ENCODE measurements around the gene SMAD7. TPM values are rescaled to one million over a fixed set of nuclear protein-coding genes. Genes with fewer than 3 reads are reported as not detected.

Gene SMAD7
- total RNA-seq, 2 experiments from 2014 or later: 2.9 to 15.1 TPM

- Histone ChIP-seq H3K79me2 (ENCODE audit: insufficient read depth, low read depth, low read length) (peaks cover 77% of the 10 kb centered on the region), H3K36me3 (ENCODE audit: insufficient read depth, low read length) (peaks cover 67% of the 10 kb centered on the region), H3K4me2 (ENCODE audit: low read length) (no peak overlapping the region), H3K4me1 (ENCODE audit: insufficient read depth, low read length, poor library complexity, severe bottlenecking) (peaks cover 28% of the 10 kb centered on the region), H2AFZ (ENCODE audit: low read length) (no peak overlapping the region), H3K9me3 (ENCODE audit: low read length) (no peaks in the 10 kb centered on the region), H4K20me1 (ENCODE audit: insufficient read depth, low read length) (peaks cover 16% of the 10 kb centered on the region), H3K9me2 (ENCODE audit: insufficient read depth, low read length) (no peaks in the 10 kb centered on the region), H3K27ac (ENCODE audit: low read depth, low read length, poor library complexity, severe bottlenecking) (no peak overlapping the region), H3K4me3 (ENCODE audit: low read depth, low read length, poor library complexity, severe bottlenecking) (no peak overlapping the region)
- ChIA-PET POLR2A (interaction anchor here (0.6 kb wide), 2 partner anchors 132 to 135 kb away, joined by 3 read pairs; no protein-coding TSS in a partner anchor), CTCF (ENCODE audit: unreplicated experiment) (interaction anchor here (0.6 kb wide), 1 partner anchor 326 kb away, joined by 3 read pairs; no protein-coding TSS in a partner anchor)
- intact Hi-C loops (cut with micrococcal nuclease; ENCODE audit: unreplicated experiment): no loop called here
- BruUV-seq (replicated peaks): no TSS peak
- no peak for DNase-seq (ENCODE audit: low spot score)
- TF ChIP-seq EZH2phosphoT487 (IDR thresholded peaks at IDR 0.05; ENCODE audit: borderline replicate concordance, low read depth, low read length) (no peak), CTCF (conservative IDR thresholded peaks at IDR 0.05; ENCODE audit: low read length) (no peak)
Measured at GRCh38 chr18:48944634-48945033, 6.1 kb downstream of the SMAD7 start.

GRCh38 chr18:48943736-48944527, 6.8 kb downstream of the SMAD7 start:
- TF ChIP-seq CTCF (conservative IDR thresholded peaks at IDR 0.05; ENCODE audit: low read length) (no peak), EZH2phosphoT487 (IDR thresholded peaks at IDR 0.05; ENCODE audit: borderline replicate concordance, low read depth, low read length) (no peak)
- H3K4me3 ChIP-seq (ENCODE audit: low read depth, low read length, poor library complexity, severe bottlenecking): no peak overlapping the region
- H3K36me3 ChIP-seq (ENCODE audit: insufficient read depth, low read length): peaks cover 64% of the 10 kb centered on the region
- ChIA-PET POLR2A (interaction anchor here (0.6 kb wide), 1 partner anchor 135 kb away, joined by 3 read pairs; no protein-coding TSS in a partner anchor), CTCF (ENCODE audit: unreplicated experiment) (no interaction called here)
- H3K4me2 ChIP-seq (ENCODE audit: low read length): no peak overlapping the region
- H3K79me2 ChIP-seq (ENCODE audit: insufficient read depth, low read depth, low read length): peaks cover 70% of the 10 kb centered on the region
- peaks cover 28% of the 10 kb centered on the region for H3K4me1 ChIP-seq (ENCODE audit: insufficient read depth, low read length, poor library complexity, severe bottlenecking)
- BruUV-seq (replicated peaks): no TSS peak
- no peak overlapping the region for H2AFZ ChIP-seq (ENCODE audit: low read length)
- no peaks in the 10 kb centered on the region for H3K9me2 ChIP-seq (ENCODE audit: insufficient read depth, low read length)
- no peaks in the 10 kb centered on the region for H3K9me3 ChIP-seq (ENCODE audit: low read length)
- no peak overlapping the region for H3K27ac ChIP-seq (ENCODE audit: low read depth, low read length, poor library complexity, severe bottlenecking)
- intact Hi-C loops (cut with micrococcal nuclease; ENCODE audit: unreplicated experiment): no loop called here
- no peak for DNase-seq (ENCODE audit: low spot score)
- peaks cover 16% of the 10 kb centered on the region for H4K20me1 ChIP-seq (ENCODE audit: insufficient read depth, low read length)

GRCh38 chr18:48943333-48943732, 7.4 kb downstream of the SMAD7 start:
- intact Hi-C loops (cut with micrococcal nuclease; ENCODE audit: unreplicated experiment): no loop called here
- TF ChIP-seq EZH2phosphoT487 (IDR thresholded peaks at IDR 0.05; ENCODE audit: borderline replicate concordance, low read depth, low read length) (no peak), CTCF (conservative IDR thresholded peaks at IDR 0.05; ENCODE audit: low read length) (no peak)
- Histone ChIP-seq H3K79me2 (ENCODE audit: insufficient read depth, low read depth, low read length) (peaks cover 64% of the 10 kb centered on the region), H3K9me3 (ENCODE audit: low read length) (no peaks in the 10 kb centered on the region), H3K4me1 (ENCODE audit: insufficient read depth, low read length, poor library complexity, severe bottlenecking) (peaks cover 29% of the 10 kb centered on the region), H4K20me1 (ENCODE audit: insufficient read depth, low read length) (peaks cover 16% of the 10 kb centered on the region), H3K4me2 (ENCODE audit: low read length) (no peak overlapping the region), H3K9me2 (ENCODE audit: insufficient read depth, low read length) (no peaks in the 10 kb centered on the region), H2AFZ (ENCODE audit: low read length) (no peak overlapping the region), H3K36me3 (ENCODE audit: insufficient read depth, low read length) (peaks cover 67% of the 10 kb centered on the region), H3K4me3 (ENCODE audit: low read depth, low read length, poor library complexity, severe bottlenecking) (no peak overlapping the region), H3K27ac (ENCODE audit: low read depth, low read length, poor library complexity, severe bottlenecking) (no peak overlapping the region)
- POLR2A ChIA-PET: no interaction called here
- no TSS peak for BruUV-seq (replicated peaks)
- CTCF ChIA-PET (ENCODE audit: unreplicated experiment): no interaction called here
- DNase-seq (ENCODE audit: low spot score): no peak

Data from OCI-LY7 (cell line).